Measurements from ENCODE around the gene ZNF778. TPM values are rescaled to one million over a fixed set of nuclear protein-coding genes. Genes with fewer than 3 reads are reported as not detected.

Gene ZNF778
- total RNA-seq, 1 donor from 2014 or later, result 8.7 TPM

GRCh38 chr16:89224665-89225064 lies 7.2 kb downstream of the ZNF778 start:
- intact Hi-C loops (cut with micrococcal nuclease), result no loop called here
- peaks cover 87% of the 10 kb centered on the region for H3K36me3 ChIP-seq
- H3K27me3 ChIP-seq (ENCODE audit: low read depth), result no peaks in the 10 kb centered on the region
- H3K4me1 ChIP-seq, result no peaks in the 10 kb centered on the region
- no peak for TF ChIP-seq CTCF (IDR thresholded peaks at IDR 0.05; ENCODE audit: borderline replicate concordance)
- H3K4me3 ChIP-seq, result no peak overlapping the region
- peaks cover 26% of the 10 kb centered on the region for H3K9me3 ChIP-seq (replicated peaks)
- H3K27ac ChIP-seq (replicated peaks), result no peak overlapping the region
- no peak for DNase-seq

GRCh38 chr16:89230255-89230654 lies 12.8 kb downstream of the ZNF778 start:
- no peak overlapping the region for H3K4me3 ChIP-seq
- H3K36me3 ChIP-seq, result peaks cover 77% of the 10 kb centered on the region
- no peaks in the 10 kb centered on the region for H3K27me3 ChIP-seq (ENCODE audit: low read depth)
- peaks cover 14% of the 10 kb centered on the region for H3K4me1 ChIP-seq
- intact Hi-C loops (cut with micrococcal nuclease), result no loop called here
- H3K27ac ChIP-seq (replicated peaks), result no peak overlapping the region
- TF ChIP-seq CTCF (IDR thresholded peaks at IDR 0.05; ENCODE audit: borderline replicate concordance), result no peak
- peaks cover 30% of the 10 kb centered on the region for H3K9me3 ChIP-seq (replicated peaks)
- DNase-seq, result no peak

GRCh38 chr16:89232107-89232506 lies 14.6 kb downstream of the ZNF778 start:
- intact Hi-C loops (cut with micrococcal nuclease), result no loop called here
- Histone ChIP-seq H3K27ac (replicated peaks) (no peak overlapping the region), H3K36me3 (peaks cover 58% of the 10 kb centered on the region)

GRCh38 chr16:89233678-89234490 lies 16.4 kb downstream of the ZNF778 start:
- peaks cover 41% of the 10 kb centered on the region for H3K36me3 ChIP-seq
- TF ChIP-seq CTCF (IDR thresholded peaks at IDR 0.05; ENCODE audit: borderline replicate concordance), result no peak
- H3K27ac ChIP-seq (replicated peaks), result no peak overlapping the region
- DNase-seq, result no peak
- no peaks in the 10 kb centered on the region for H3K27me3 ChIP-seq (ENCODE audit: low read depth)
- peaks cover 8% of the 10 kb centered on the region for H3K9me3 ChIP-seq (replicated peaks)
- H3K4me1 ChIP-seq, result peaks cover 14% of the 10 kb centered on the region
- intact Hi-C loops (cut with micrococcal nuclease), result no loop called here
- no peak overlapping the region for H3K4me3 ChIP-seq

More at GRCh38 chr16:89232107-89232506, 14.6 kb downstream of the ZNF778 start:
- peaks cover 25% of the 10 kb centered on the region for H3K9me3 ChIP-seq (replicated peaks)
- no peak for DNase-seq
- TF ChIP-seq CTCF (IDR thresholded peaks at IDR 0.05; ENCODE audit: borderline replicate concordance), result no peak
- H3K4me3 ChIP-seq, result no peak overlapping the region
- H3K4me1 ChIP-seq, result peaks cover 14% of the 10 kb centered on the region
- H3K27me3 ChIP-seq (ENCODE audit: low read depth), result no peaks in the 10 kb centered on the region

GRCh38 chr16:89237733-89238132 lies 20.2 kb downstream of the ZNF778 start:
- H3K9me3 ChIP-seq (replicated peaks), result no peaks in the 10 kb centered on the region
- H3K27ac ChIP-seq (replicated peaks), result no peak overlapping the region
- peaks cover 18% of the 10 kb centered on the region for H3K4me1 ChIP-seq
- peaks cover 9% of the 10 kb centered on the region for H3K36me3 ChIP-seq
- H3K4me3 ChIP-seq, result no peak overlapping the region
- DNase-seq, result no peak
- TF ChIP-seq CTCF (IDR thresholded peaks at IDR 0.05; ENCODE audit: borderline replicate concordance), result no peak
- intact Hi-C loops (cut with micrococcal nuclease), result no loop called here
- H3K27me3 ChIP-seq (ENCODE audit: low read depth), result no peaks in the 10 kb centered on the region
